PC-9 (cell line): ENCODE measurements around the gene QRFP. TPM values are rescaled to one million over a fixed set of nuclear protein-coding genes. Genes with fewer than 3 reads are reported as not detected.

Experiments used
- BruUV-seq: library from RNA; stranded (reverse); fragments of 400-500 nt; replicated peaks from 2 replicates; lab custom pipeline; 2021; lab: Mats Ljungman, UMichigan
- CTCF ChIA-PET: fragments of 300-600 bp; sonication (Branson Sonifier 250); formaldehyde crosslinking; loops from one replicate; lab custom pipeline; 2022; ENCODE audit warnings: antibody characterized with exemption; lab: Charles Lee
- POLR2A ChIA-PET: fragments of 300-600 bp; sonication (Branson Sonifier 250); formaldehyde crosslinking; loops from one replicate; lab custom pipeline; 2022; ENCODE audit warnings: antibody characterized with exemption; ENCODE audit not compliant: unreplicated experiment; lab: Charles Lee
- DNase-seq, 2 experiments: peaks; one replicate each; pipeline versions ENCODE4 v3.0.0 to v3.0.0-alpha.2; 2015 to 2022; ENCODE audit warnings: mixed read lengths in 1 of 2
- H2AFZ ChIP-seq: fragments of 200-600 bp; sonication (generic); 2 replicates; pipeline ENCODE4 v1.8.1; 2017; ENCODE audit warnings: antibody characterized with exemption
- H3F3A ChIP-seq: fragments of 200-600 bp; sonication (generic); 2 replicates; pipeline ENCODE4 v1.8.1; 2017; ENCODE audit warnings: antibody characterized with exemption, mild to moderate bottlenecking, low read depth; ENCODE audit not compliant: insufficient read depth
- H3K27ac ChIP-seq: fragments of 200-600 bp; sonication (generic); 2 replicates; pipeline ENCODE4 v1.6.1; 2016; ENCODE audit warnings: mixed run types
- H3K27me3 ChIP-seq: fragments of 200-600 bp; sonication (generic); 2 replicates; pipeline ENCODE4 v1.6.1; 2016; ENCODE audit warnings: low read depth, mixed run types; ENCODE audit not compliant: insufficient read depth
- H3K36me3 ChIP-seq: fragments of 200-600 bp; sonication (generic); 2 replicates; pipeline ENCODE4 v1.6.1; 2016; ENCODE audit warnings: low read depth, mixed run types
- H3K4me1 ChIP-seq: fragments of 200-600 bp; sonication (generic); replicated peaks from 2 replicates; pipeline ENCODE4 v1.6.1; 2016; ENCODE audit warnings: mixed run types; ENCODE audit not compliant: insufficient read depth
- H3K4me2 ChIP-seq: fragments of 200-600 bp; sonication (generic); 2 replicates; pipeline ENCODE4 v1.6.1; 2017; ENCODE audit warnings: mixed run types
- H3K4me3 ChIP-seq: fragments of 200-600 bp; sonication (generic); 2 replicates; pipeline ENCODE4 v1.6.1; 2016; ENCODE audit warnings: mixed run types
- H3K79me2 ChIP-seq: fragments of 200-600 bp; sonication (generic); 2 replicates; pipeline ENCODE4 v1.6.1; 2017; ENCODE audit warnings: low read depth, mixed run types
- H3K9me2 ChIP-seq: fragments of 200-600 bp; sonication (generic); 2 replicates; pipeline ENCODE4 v1.8.1; 2017; ENCODE audit warnings: mild to moderate bottlenecking; ENCODE audit not compliant: insufficient read depth
- H3K9me3 ChIP-seq: fragments of 200-600 bp; sonication (generic); 2 replicates; pipeline ENCODE4 v1.8.1; 2016; ENCODE audit warnings: low read depth; ENCODE audit not compliant: insufficient read depth
- H4K20me1 ChIP-seq: fragments of 200-600 bp; sonication (generic); 2 replicates; pipeline ENCODE4 v1.8.1; 2017; ENCODE audit not compliant: insufficient read depth
- CTCF ChIP-seq: fragments of 200-600 bp; sonication (generic); conservative IDR thresholded peaks from 2 replicates; pipeline ENCODE4 v1.6.1; 2017; ENCODE audit warnings: mixed run types, antibody characterized with exemption, mild to moderate bottlenecking, moderate library complexity
- EZH2 ChIP-seq: fragments of 200-600 bp; sonication (generic); IDR thresholded peaks from 2 replicates; pipeline ENCODE4 v1.8.0; 2017; ENCODE audit warnings: antibody characterized with exemption, low read depth
- intact Hi-C: fragments of 100-400 bp; cut with micrococcal nuclease; formaldehyde crosslinking; loops from one replicate; pipeline ENCODE4 v1.10.0; 2022; ENCODE audit not compliant: unreplicated experiment
- total RNA-seq: library from RNA; stranded (reverse); gene quantifications from 2 replicates; pipeline ENCODE4 v1.2.3, GENCODE V29; 2021

The QRFP gene
- total RNA-seq, 1 experiment from 2014 or later = not detected

- TF ChIP-seq CTCF (no peak), EZH2 (no peak)
- no TSS peak for BruUV-seq
- Histone ChIP-seq H3K79me2 (no peaks in the 10 kb centered on the region), H3K9me3 (no peaks in the 10 kb centered on the region), H3F3A (no peaks in the 10 kb centered on the region), H3K36me3 (no peaks in the 10 kb centered on the region), H4K20me1 (no peaks in the 10 kb centered on the region), H3K4me3 (no peak overlapping the region), H3K4me2 (no peak overlapping the region), H3K27me3 (no peaks in the 10 kb centered on the region), H3K4me1 (no peaks in the 10 kb centered on the region), H2AFZ (no peak overlapping the region), H3K9me2 (no peaks in the 10 kb centered on the region), H3K27ac (no peak overlapping the region)
- no peak for DNase-seq
- ChIA-PET CTCF (interaction anchor here (0.6 to 0.7 kb wide), 4 partner anchors 112 to 359 kb away, joined by 3 to 10 read pairs (median 4); no protein-coding TSS in a partner anchor), POLR2A (no interaction called here)
- intact Hi-C loops = no loop called here
These were observed 13.1 kb downstream of the QRFP start for GRCh38 chr9:130883479-130883878.

- Histone ChIP-seq H3K4me3 (no peak overlapping the region), H3F3A (no peaks in the 10 kb centered on the region), H3K27me3 (no peaks in the 10 kb centered on the region), H3K4me2 (no peak overlapping the region), H3K9me3 (no peaks in the 10 kb centered on the region), H3K27ac (no peak overlapping the region), H3K9me2 (no peaks in the 10 kb centered on the region), H3K4me1 (no peaks in the 10 kb centered on the region), H4K20me1 (no peaks in the 10 kb centered on the region), H3K36me3 (no peaks in the 10 kb centered on the region), H3K79me2 (no peaks in the 10 kb centered on the region), H2AFZ (no peak overlapping the region)
- TF ChIP-seq EZH2 (no peak), CTCF (no peak)
- BruUV-seq = no TSS peak
- intact Hi-C loops = no loop called here
- ChIA-PET POLR2A (no interaction called here), CTCF (no interaction called here)
- no peak for DNase-seq
These were observed 13.9 kb downstream of the QRFP start for GRCh38 chr9:130882696-130883225.

- CTCF ChIA-PET = no interaction called here
These were observed 15.1 kb downstream of the QRFP start for GRCh38 chr9:130881516-130881915.

More at GRCh38 chr9:130881516-130881915, 15.1 kb downstream of the QRFP start:
- Histone ChIP-seq H3K27me3 (no peaks in the 10 kb centered on the region), H3K9me2 (no peaks in the 10 kb centered on the region), H3K4me3 (no peak overlapping the region), H3K4me1 (no peaks in the 10 kb centered on the region), H3K36me3 (no peaks in the 10 kb centered on the region), H3F3A (no peaks in the 10 kb centered on the region), H2AFZ (no peak overlapping the region), H3K4me2 (no peak overlapping the region), H4K20me1 (no peaks in the 10 kb centered on the region), H3K27ac (no peak overlapping the region), H3K79me2 (no peaks in the 10 kb centered on the region), H3K9me3 (no peaks in the 10 kb centered on the region)
- POLR2A ChIA-PET = no interaction called here
- BruUV-seq = no TSS peak
- no peak for DNase-seq
- intact Hi-C loops = no loop called here
- TF ChIP-seq CTCF (no peak), EZH2 (no peak)
